Uterus (tissue), 2 donors: ENCODE measurements around the gene TMEM209.

Source experiments
- CTCF ChIP-seq, 4 experiments: fragments of 200-600 bp in 2 of 4; fragments of 450-650 bp in 2 of 4; sonication (generic) in 2 of 4; IDR thresholded peaks; one replicate each; pipeline ENCODE4 v1.5.1; 2016 to 2019; ENCODE audit warnings: antibody characterized with exemption in 4 of 4, mild to moderate bottlenecking in 2 of 4, moderate library complexity in 1 of 4
- POLR2A ChIP-seq, 2 donors: fragments of 450-650 bp; IDR thresholded peaks; one replicate each; pipeline ENCODE4 v1.6.1; 2016; ENCODE audit warnings: antibody characterized with exemption in 2 of 2, mild to moderate bottlenecking in 1 of 2, moderate library complexity in 1 of 2

GRCh38 chr7:130197094-130197493 is 8.1 kb downstream of the TMEM209 start:
- TF ChIP-seq CTCF (IDR thresholded peaks at IDR 0.05) (no peak), POLR2A (IDR thresholded peaks at IDR 0.05) (no peak)
